GM18511 (cell line): ENCODE results near the gene CD300C.
"Not testable (repeated sequence)": the region's sequence is repeated elsewhere in the genome, so short reads cannot be mapped to it uniquely, and the experiment has no call there.

Experiments used
- ATAC-seq: cut with Tn5 transposase; IDR thresholded peaks from one replicate; pipeline ENCODE4 v1.9.1; 2021; ENCODE audit warnings: mild to moderate bottlenecking, moderate library complexity; ENCODE audit not compliant: unreplicated experiment

The CD300C gene

GRCh38 chr17:74515941-74516340, 30.0 kb downstream of the CD300C start:
- ATAC-seq, result no peak

GRCh38 chr17:74514632-74515334, 31.1 kb downstream of the CD300C start:
- ATAC-seq, result no peak

- ATAC-seq, result no peak
Measured at GRCh38 chr17:74513987-74514631, 31.8 kb downstream of the CD300C start.

- peak; percentile 77 for ATAC-seq
Measured at GRCh38 chr17:74512624-74513091, 33.3 kb downstream of the CD300C start.

GRCh38 chr17:74512036-74512435, 33.9 kb downstream of the CD300C start:
- ATAC-seq, result no peak

- ATAC-seq, result no peak
Measured at GRCh38 chr17:74508156-74508555, 37.8 kb downstream of the CD300C start.

- ATAC-seq, result not testable (repeated sequence)
Measured at GRCh38 chr17:74503949-74504348, 42.0 kb downstream of the CD300C start.

- no peak for ATAC-seq
Measured at GRCh38 chr17:74502861-74503260, 43.1 kb downstream of the CD300C start.

GRCh38 chr17:74499992-74500391, 45.9 kb downstream of the CD300C start:
- ATAC-seq, result no peak

- no peak for ATAC-seq
Measured at GRCh38 chr17:74497471-74497870, 48.4 kb downstream of the CD300C start.

GRCh38 chr17:74493331-74493833, 52.5 kb downstream of the CD300C start:
- no peak for ATAC-seq

GRCh38 chr17:74491626-74492025, 54.3 kb downstream of the CD300C start:
- ATAC-seq, result no peak
